Measurements from ENCODE around the gene KRTAP5-10.

Gene KRTAP5-10

DNA sequence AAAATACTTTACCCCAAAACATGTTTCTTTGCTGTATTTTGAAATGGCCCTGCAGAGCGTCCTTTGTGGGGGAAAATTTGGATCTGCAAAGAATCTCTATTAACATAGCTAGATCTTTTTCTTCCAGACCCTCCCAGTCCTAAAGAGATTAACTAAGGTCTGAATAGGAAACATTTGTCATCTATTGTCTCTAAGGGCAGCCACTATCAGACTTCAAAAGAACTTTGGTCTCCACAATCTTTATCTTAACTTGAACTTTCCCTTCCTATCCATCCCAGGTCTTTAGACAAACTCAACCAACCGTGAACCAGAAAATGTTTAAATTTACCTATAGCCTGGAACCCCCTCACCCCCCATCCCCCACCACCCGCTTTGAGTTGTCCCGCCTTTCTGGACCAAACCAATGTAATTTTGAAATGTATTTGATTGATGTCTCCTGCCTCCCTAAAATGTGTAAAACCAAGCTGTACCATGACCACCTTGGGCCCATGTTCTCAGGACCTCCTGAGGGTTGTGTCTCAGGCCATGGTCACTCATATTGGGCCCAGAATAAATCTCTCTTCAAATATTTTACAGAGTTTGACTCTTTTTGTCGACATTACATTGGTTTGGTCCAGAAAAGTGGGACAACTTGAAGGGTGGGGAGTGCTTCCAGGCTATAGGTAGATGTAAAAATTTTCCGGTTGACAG is 20.7 kb upstream of the KRTAP5-10 start:
- H3K4me3 ChIP-seq: no peak overlapping the region
- TF ChIP-seq, protein P1, sequence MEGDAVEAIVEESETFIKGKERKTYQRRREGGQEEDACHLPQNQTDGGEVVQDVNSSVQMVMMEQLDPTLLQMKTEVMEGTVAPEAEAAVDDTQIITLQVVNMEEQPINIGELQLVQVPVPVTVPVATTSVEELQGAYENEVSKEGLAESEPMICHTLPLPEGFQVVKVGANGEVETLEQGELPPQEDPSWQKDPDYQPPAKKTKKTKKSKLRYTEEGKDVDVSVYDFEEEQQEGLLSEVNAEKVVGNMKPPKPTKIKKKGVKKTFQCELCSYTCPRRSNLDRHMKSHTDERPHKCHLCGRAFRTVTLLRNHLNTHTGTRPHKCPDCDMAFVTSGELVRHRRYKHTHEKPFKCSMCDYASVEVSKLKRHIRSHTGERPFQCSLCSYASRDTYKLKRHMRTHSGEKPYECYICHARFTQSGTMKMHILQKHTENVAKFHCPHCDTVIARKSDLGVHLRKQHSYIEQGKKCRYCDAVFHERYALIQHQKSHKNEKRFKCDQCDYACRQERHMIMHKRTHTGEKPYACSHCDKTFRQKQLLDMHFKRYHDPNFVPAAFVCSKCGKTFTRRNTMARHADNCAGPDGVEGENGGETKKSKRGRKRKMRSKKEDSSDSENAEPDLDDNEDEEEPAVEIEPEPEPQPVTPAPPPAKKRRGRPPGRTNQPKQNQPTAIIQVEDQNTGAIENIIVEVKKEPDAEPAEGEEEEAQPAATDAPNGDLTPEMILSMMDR (IDR thresholded peaks at IDR 0.05): no peak
- no peak overlapping the region for H3K27ac ChIP-seq
- DNase-seq (ENCODE audit: low spot score): no peak

DNA sequence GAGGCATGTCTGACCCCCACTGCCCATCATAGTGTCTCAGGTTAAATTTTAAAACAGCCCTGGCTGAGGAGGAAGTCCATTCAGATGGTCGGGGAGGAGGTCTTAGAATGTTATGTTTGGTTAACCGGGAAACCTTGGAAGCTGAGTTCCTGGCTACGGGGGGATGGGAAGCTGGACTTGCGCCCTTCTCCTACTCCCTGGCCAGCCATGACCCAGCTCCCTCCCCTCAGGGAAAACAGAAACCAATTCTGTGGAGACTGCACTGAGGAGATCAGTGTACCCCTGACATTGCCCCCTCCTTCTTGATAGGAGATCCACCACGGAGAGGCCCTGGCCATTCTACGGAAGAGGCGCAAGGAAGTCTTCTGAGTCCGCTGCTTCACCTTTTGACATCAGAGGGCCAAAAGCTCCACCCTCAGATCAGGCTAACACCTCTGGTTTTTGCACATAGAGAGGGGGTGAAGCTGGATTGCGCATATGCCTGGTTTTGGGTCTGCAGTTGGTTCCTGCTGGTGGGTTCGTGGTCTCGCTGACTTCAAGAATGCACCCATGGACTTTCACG is 19.9 kb upstream of the KRTAP5-10 start:
- no peak overlapping the region for H3K27ac ChIP-seq
- H3K4me3 ChIP-seq: no peak overlapping the region
- TF ChIP-seq, protein P1 (IDR thresholded peaks at IDR 0.05): no peak
- DNase-seq (ENCODE audit: low spot score): no peak

DNA sequence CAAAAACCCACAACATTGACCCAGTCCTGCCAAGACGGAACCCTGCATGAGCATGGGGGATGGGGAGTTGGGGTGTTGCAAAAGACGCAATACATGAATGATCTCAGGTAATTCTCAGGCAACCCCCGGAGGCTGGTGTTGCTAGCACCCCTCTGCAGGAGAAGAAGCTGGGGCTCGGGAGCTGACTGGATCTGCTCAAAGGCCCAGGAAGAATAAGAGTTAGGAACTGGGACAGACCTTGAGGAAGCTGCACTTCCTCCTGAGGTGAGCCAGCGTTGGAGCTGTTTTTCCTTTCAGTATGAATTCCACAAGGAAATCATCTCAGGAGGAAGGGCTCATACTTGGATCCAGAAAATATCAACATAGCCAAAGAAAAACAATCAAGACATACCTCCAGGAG is 17.2 kb upstream of the KRTAP5-10 start, which contains the start of gene KRTAP5-9:
TSS of gene KRTAP5-9 (plus strand) at position 301 of the 400 bp plus-strand sequence. CDS start 238 bp downstream, outside the sequence.
- TF ChIP-seq, protein P1 (IDR thresholded peaks at IDR 0.05): no peak
- DNase-seq (ENCODE audit: low spot score): no peak
- Histone ChIP-seq H3K27ac (no peak within 1 kb of the TSS), H3K4me3 (no peak within 1 kb of the TSS)

DNA sequence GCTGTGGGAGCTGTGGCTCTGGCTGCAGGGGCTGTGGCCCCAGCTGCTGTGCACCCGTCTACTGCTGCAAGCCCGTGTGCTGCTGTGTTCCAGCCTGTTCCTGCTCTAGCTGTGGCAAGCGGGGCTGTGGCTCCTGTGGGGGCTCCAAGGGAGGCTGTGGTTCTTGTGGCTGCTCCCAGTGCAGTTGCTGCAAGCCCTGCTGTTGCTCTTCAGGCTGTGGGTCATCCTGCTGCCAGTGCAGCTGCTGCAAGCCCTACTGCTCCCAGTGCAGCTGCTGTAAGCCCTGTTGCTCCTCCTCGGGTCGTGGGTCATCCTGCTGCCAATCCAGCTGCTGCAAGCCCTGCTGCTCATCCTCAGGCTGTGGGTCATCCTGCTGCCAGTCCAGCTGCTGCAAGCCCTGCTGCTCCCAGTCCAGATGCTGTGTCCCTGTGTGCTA is 16.6 kb upstream of the KRTAP5-10 start:
- TF ChIP-seq, protein P1 (IDR thresholded peaks at IDR 0.05): no peak
- H3K27ac ChIP-seq: no peak overlapping the region
- DNase-seq (ENCODE audit: low spot score): no peak
- H3K4me3 ChIP-seq: no peak overlapping the region

DNA sequence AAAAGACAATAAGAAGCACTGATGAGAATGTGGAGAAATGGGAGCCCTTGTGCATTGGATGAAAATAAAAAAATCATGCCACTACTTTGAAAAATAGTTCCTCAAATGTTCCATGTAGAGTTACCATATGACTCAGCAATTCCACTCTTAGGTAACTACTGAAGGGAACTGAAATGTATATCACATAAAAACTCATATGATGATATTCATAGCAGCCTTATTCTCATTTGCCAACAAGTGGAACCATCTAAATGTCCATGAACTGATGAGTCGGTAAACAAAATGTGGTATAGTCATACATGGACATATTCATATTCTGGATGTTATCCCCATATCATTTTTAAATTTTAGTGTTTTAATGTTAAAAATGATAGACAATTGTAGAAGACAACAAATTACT is 13.7 kb upstream of the KRTAP5-10 start:
- H3K4me3 ChIP-seq: no peak overlapping the region
- no peak overlapping the region for H3K27ac ChIP-seq
- TF ChIP-seq, protein P1 (IDR thresholded peaks at IDR 0.05): no peak
- DNase-seq (ENCODE audit: low spot score): no peak

DNA sequence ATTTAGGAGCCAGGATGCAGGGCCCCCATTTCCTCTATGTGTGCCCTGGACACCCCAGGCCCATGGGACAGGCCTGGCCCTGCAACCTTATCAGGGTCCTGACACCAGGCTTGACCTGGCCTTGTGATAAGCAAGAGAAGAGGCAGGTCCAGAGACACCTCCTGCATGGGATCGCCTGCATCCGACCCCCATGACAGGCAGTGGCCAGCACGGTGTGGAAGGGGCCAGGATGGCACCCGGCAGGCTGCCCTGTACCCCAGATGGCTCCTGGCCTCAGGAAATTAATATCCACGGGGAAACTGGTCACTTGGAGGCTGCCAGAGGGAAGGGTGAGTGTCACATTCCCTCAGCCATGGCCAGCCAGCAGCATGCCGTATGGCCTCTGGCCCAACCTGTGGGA is 10.4 kb upstream of the KRTAP5-10 start:
- TF ChIP-seq, protein P1 (IDR thresholded peaks at IDR 0.05): no peak
- Histone ChIP-seq H3K4me3 (no peak overlapping the region), H3K27ac (no peak overlapping the region)
- DNase-seq (ENCODE audit: low spot score): no peak

DNA sequence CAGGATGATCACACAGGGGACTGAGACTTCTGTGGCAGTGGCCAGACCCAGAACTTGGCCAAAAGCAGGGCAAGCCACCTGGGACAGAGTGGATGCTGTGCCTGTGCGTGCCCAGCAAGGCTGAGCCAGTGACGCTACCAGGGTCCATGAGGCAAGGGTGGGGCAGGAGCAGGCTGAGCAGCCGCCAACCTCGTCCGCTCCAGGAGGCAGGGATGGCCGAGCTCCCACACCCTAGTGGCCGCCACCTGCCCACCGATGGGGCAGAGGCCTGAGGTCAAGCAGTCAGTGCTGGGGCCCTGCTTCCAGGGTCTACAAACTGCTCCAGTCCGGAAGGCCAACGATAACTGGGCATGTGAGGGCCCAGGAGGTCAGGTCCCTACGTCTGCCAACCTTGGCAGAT is 9.9 kb upstream of the KRTAP5-10 start:
- no peak overlapping the region for H3K4me3 ChIP-seq
- no peak for DNase-seq (ENCODE audit: low spot score)
- TF ChIP-seq, protein P1 (IDR thresholded peaks at IDR 0.05): no peak
- no peak overlapping the region for H3K27ac ChIP-seq

All from coronary artery (tissue), 2 donors.